Heart right ventricle (tissue), 16 donors: Measurements from ENCODE around the gene NCAPD3. TPM values are rescaled to one million over a fixed set of nuclear protein-coding genes. Genes with fewer than 3 reads are reported as not detected.

ENCODE experiments used
- ATAC-seq, 8 donors: fragments of 200-7000 bp; cut with Tn5 transposase; one replicate each; pipeline ENCODE4 v1.9.1; 2020; ENCODE audit warnings: mild to moderate bottlenecking in 8 of 8, moderate library complexity in 8 of 8, moderate number of reproducible peaks in 1 of 8
- DNase-seq, 2 donors: peaks; one replicate each; pipeline ENCODE4 v3.0.0-alpha.2; 2020
- H3K27ac ChIP-seq, 10 donors: fragments of 200-600 bp; sonication (generic) in 2 of 10; one replicate each; pipeline versions ENCODE4 v1.5.0 to v1.8.0; 2020 to 2022; ENCODE audit warnings: mild to moderate bottlenecking in 3 of 10
- H3K27me3 ChIP-seq, 7 donors: fragments of 200-600 bp; one replicate each; pipeline ENCODE4 v1.8.0; 2021 to 2022; ENCODE audit warnings: mild to moderate bottlenecking in 2 of 7
- H3K36me3 ChIP-seq, 9 donors: fragments of 200-600 bp; sonication (generic) in 1 of 9; one replicate each; pipeline versions ENCODE4 v1.5.0 to v1.8.0; 2020 to 2022; ENCODE audit warnings: mild to moderate bottlenecking in 2 of 9
- H3K4me1 ChIP-seq, 9 donors: fragments of 200-600 bp; sonication (generic) in 1 of 9; one replicate each; pipeline versions ENCODE4 v1.5.0 to v1.8.0; 2020 to 2022; ENCODE audit warnings: mild to moderate bottlenecking in 4 of 9
- H3K4me3 ChIP-seq, 10 donors: fragments of 200-600 bp; sonication (generic) in 2 of 10; one replicate each; pipeline versions ENCODE4 v1.5.0 to v1.8.0; 2020 to 2022; ENCODE audit warnings: mild to moderate bottlenecking in 7 of 10, moderate library complexity in 2 of 10
- H3K9me3 ChIP-seq, 11 donors: fragments of 200-600 bp in 10 of 11; sonication (generic) in 2 of 11; one replicate each; pipeline versions ENCODE4 v1.5.0 to v1.8.0; 2013 to 2022; ENCODE audit warnings: mild to moderate bottlenecking in 2 of 11, control low read depth in 1 of 11, moderate library complexity in 1 of 11
- WGBS, 2 donors: extraction: QIAGEN DNeasy Blood & Tissue Kit; methylation state at CpG; one replicate each; pipeline ENCODE4 v1.1.7; 2013; ENCODE audit warnings: inconsistent platforms in 1 of 2; 5-methylcytosine and 5-hydroxymethylcytosine counted together
- intact Hi-C, 10 donors: fragments of 100-400 bp; cut with DNase I; formaldehyde crosslinking; loops; one replicate each; pipeline versions ENCODE4 v1.11.1 to v1.14.2; 2022
- polyA plus RNA-seq, 2 donors: library from polyadenylated mRNA; stranded (reverse); fragments of 200-250 nt; gene quantifications; one replicate each; pipeline ENCODE4 v1.2.3, GENCODE V29; 2013
- total RNA-seq, 10 donors: library from RNA; stranded (reverse); fragmentation: NEBNext Ultra II Directional in 3 of 10; extraction: Animal tissue kit (Norgen Biotek cat#: 25700) in 3 of 10; gene quantifications; one replicate each; pipeline versions ENCODE4 v1.2.1 to v1.2.4, GENCODE V29; 2021 to 2023
- TF ChIP-seq, protein P1 (sequence below), 9 donors: fragments of 200-600 bp; sonication (generic) in 2 of 9; IDR thresholded peaks; one replicate each; pipeline versions ENCODE4 v1.5.0 to v1.8.0; 2021 to 2022; ENCODE audit warnings: antibody characterized with exemption in 9 of 9, mild to moderate bottlenecking in 5 of 9, moderate library complexity in 1 of 9
- donor health status: Arrhythmogenic right ventricular cardiomyopathy.
- donor health status: ischemic (EF 13 %, LVEDD 7.1; RV severe dilation, severe dysfunction).
- donor health status: healthy with polysubstance abuse.
- donor health status: DM: no; HTN: yes; CAD: no.
- donor health status: DM: no; HTN: no; CAD: no.
- donor health status: ischemic (EF 25% LVEDD 6.9; RV normal size, moderate dysfunction).
- donor health status: ischemic (EF 25% LVEDD 5.7; RV mildly dilated, moderate dysfunction).
- donor health status: healthy.
- donor health status: DM: yes; HTN: yes; CAD: no.
- donor health status: Ischemic cardiomyopathy.
- donor health status: ischemic (EF 35%, LVEDD 5.7; RV mildly dilated, moderate dysfunction).
- donor health status: nonischemic (EF 11% LVEDD 7.7; RV severe dilation, severe dysfunction).
- donor health status: DM: yes; HTN: yes; CAD: no.
- donor health status: PGD.
- donor health status: ischemic (EF 29% LVEDD 5.4; RV normal size, mild dysfunction).
- donor health status: nonischemic (EF 23%, LVEDD 6.1; RV moderate dilation, normal function).

NCAPD3 gene
- total and polyA plus RNA-seq, 12 donors = 4.2 to 16.7 (median 11.0) TPM

DNA sequence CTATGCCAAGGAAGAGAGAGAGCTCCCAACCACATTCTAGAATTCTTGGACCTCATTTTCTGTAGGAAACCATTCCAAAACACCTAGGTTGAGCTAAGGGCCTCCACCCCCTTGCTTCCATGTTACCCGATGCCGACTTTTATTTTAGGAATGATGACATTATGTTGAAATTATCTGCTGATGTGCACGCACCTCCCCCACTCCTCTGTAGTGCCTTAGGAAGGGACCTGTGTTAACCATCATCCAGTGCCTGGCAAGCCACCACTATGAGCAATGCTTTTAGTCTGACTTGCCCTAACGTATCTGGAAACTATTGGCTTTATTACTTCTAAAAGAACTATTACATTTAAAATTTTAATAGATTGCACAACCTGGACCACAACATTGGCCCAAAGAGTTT lies 42.1 kb downstream of the NCAPD3 start:
- Histone ChIP-seq H3K4me1 (no peaks in the 10 kb centered on the region), H3K4me3 (no peak overlapping the region), H3K9me3 (no peaks in the 10 kb centered on the region), H3K27ac (no peak overlapping the region), H3K27me3 (no peaks in the 10 kb centered on the region), H3K36me3 (peaks cover 0 to 97% (median 27%) of the 10 kb centered on the region in 9 donors)
- ATAC-seq (peak in 4 of 8 donors; percentile 48 to 86 (median 68)), DNase-seq (peak in 1 of 2 donors; percentile 24)
- intact Hi-C loops = no loop called here
- WGBS, 2 donors = 61 to 71% methylated on average over 4 of the region's 4 CpGs
- TF ChIP-seq, protein P1, sequence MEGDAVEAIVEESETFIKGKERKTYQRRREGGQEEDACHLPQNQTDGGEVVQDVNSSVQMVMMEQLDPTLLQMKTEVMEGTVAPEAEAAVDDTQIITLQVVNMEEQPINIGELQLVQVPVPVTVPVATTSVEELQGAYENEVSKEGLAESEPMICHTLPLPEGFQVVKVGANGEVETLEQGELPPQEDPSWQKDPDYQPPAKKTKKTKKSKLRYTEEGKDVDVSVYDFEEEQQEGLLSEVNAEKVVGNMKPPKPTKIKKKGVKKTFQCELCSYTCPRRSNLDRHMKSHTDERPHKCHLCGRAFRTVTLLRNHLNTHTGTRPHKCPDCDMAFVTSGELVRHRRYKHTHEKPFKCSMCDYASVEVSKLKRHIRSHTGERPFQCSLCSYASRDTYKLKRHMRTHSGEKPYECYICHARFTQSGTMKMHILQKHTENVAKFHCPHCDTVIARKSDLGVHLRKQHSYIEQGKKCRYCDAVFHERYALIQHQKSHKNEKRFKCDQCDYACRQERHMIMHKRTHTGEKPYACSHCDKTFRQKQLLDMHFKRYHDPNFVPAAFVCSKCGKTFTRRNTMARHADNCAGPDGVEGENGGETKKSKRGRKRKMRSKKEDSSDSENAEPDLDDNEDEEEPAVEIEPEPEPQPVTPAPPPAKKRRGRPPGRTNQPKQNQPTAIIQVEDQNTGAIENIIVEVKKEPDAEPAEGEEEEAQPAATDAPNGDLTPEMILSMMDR (IDR thresholded peaks at IDR 0.05) = no peak

DNA sequence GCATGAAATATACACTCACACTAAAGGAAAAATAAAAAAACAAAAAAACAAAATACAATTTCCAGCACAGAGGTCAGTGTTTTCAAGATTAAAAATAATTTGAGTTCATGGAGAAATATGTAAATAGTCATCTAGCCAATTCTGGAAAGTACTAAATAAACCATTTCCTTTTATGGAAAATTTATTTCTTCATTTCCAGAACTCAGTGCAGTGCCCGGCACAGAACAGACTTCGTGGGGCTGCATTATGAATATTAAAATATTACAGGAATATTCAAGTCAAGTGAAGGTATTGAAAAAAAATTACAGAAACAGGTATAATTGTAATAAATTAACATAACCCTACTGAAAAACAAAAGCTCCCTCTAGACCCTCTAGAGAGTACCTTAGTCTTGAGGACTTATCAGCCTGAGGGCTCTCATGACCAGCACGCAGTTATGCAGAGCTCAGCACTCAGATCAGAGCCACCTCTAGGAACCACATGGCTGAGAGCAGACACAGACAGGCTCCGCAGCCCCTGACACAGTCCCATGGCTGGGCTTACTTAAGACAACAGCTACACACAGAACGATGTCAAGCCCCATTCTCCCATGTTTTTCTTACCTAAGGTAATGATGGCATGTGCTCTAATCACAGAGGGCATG lies 45.6 kb downstream of the NCAPD3 start:
- no peaks in the 10 kb centered on the region for H3K27me3 ChIP-seq
- H3K4me3 ChIP-seq = no peak overlapping the region
- ATAC-seq (peak in 1 of 8 donors; percentile 16), DNase-seq (no peak)
- TF ChIP-seq, protein P1 (IDR thresholded peaks at IDR 0.05) = no peak
- no peak overlapping the region for H3K27ac ChIP-seq
- H3K9me3 ChIP-seq = no peaks in the 10 kb centered on the region
- H3K4me1 ChIP-seq = no peaks in the 10 kb centered on the region
- 70 to 72% methylated on average over 5 of the region's 5 CpGs for WGBS, 2 donors
- intact Hi-C loops = no loop called here
- peaks cover 0 to 99% (median 26%) of the 10 kb centered on the region in 9 donors for H3K36me3 ChIP-seq

DNA sequence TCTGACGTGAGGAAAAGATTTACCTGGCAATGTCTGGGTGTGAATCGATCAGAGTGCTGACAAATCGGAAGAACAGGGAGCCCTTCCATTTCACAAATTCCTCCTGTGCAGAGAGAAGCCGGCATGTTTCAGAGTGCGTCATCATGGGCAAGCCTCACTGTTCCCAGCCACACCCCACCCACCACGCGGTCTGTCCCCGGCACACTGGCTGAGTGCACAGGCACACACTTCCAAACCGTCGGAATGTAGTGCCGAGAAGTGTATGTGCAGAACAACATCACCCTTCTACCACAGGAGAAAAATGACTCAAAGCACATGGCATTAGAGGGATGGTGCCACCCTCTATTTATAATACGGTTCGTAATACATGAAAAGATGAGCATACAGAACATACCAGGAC lies 47.5 kb downstream of the NCAPD3 start:
- ATAC-seq (no peak), DNase-seq (no peak)
- TF ChIP-seq, protein P1 (IDR thresholded peaks at IDR 0.05) = no peak
- no peak overlapping the region for H3K27ac ChIP-seq
- H3K9me3 ChIP-seq = no peaks in the 10 kb centered on the region
- intact Hi-C loops = no loop called here
- peaks cover 0 to 98% (median 26%) of the 10 kb centered on the region in 9 donors for H3K36me3 ChIP-seq
- H3K27me3 ChIP-seq = no peaks in the 10 kb centered on the region
- no peak overlapping the region for H3K4me3 ChIP-seq
- no peaks in the 10 kb centered on the region for H3K4me1 ChIP-seq
- WGBS, 2 donors = 82 to 92% methylated on average over 13 of the region's 13 CpGs

DNA sequence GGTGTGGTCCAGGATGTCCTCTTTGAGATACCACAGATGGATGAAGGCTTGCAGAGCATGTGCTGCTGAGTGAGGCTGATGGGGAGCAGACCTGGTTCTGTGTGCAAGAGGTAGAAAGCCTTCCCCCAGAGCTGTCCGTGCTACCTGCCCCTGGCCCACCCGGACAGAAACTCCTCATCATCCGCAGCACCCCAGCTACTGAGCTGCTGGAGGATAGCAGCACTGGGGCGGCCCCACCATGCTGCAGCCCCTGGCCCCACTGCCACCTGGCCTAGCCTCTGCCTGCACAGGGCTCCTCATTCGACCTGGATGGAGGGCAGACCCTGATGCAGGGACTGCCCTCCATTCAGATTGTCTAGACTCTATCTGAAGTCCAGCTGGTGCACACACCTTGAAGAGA lies 50.5 kb downstream of the NCAPD3 start:
- TF ChIP-seq, protein P1 (IDR thresholded peaks at IDR 0.05) = no peak
- WGBS, 2 donors = 96 to 98% methylated on average over 5 of the region's 5 CpGs
- Histone ChIP-seq H3K9me3 (no peaks in the 10 kb centered on the region), H3K27me3 (no peaks in the 10 kb centered on the region), H3K36me3 (peaks cover 0 to 99% (median 32%) of the 10 kb centered on the region in 9 donors), H3K27ac (no peak overlapping the region), H3K4me3 (no peak overlapping the region), H3K4me1 (no peaks in the 10 kb centered on the region)
- intact Hi-C loops = no loop called here
- ATAC-seq (peak in 1 of 8 donors; percentile 26), DNase-seq (no peak)
